Stimulated activated CD8-positive, alpha-beta memory T cell treated with anti-CD3 and anti-CD28 coated beads, Interleukin-2, amount 100 ng/mL, for 48 hours (primary cell): ENCODE measurements around the gene CNTRL.

ENCODE experiments used
- DNase-seq, 2 donors: peaks; one replicate each; pipeline ENCODE4 v3.0.0-alpha.2; 2020; ENCODE audit warnings: low read depth in 2 of 2

The CNTRL gene

DNA sequence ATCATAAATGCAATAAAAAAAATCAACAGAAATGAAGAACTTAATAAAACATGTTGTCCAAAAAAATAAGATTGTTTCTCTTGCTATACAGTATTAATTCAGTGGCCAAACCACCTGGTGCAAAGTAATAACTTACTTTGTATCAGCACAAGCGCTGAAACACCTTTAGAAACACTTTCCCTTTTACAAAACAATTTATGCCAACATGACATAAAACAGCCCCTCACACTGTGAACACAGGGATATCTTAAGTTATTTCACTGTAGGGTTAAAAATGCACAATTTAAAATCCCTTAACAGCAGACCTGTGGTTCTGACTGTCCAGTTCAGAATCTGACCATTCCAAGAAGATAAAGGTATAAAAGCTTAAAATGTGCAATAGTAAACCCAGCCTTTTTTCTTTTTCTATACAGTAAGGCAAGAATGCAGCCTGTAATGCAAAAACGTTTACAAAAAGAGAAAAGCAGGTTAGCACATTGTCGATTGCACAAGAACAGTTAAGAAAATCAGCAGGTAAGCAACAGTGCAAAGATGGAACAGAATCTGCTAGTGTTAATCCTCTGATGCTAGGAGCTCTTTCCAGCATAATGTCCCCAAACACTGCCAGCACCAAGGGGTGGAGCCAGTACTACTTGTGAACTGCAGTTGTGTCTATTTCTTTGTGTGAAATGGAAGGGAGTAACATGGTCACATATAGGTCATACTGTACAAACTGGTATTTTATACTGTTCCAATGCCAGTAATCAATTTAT is 105.4 kb downstream of the CNTRL start:
- no peak for DNase-seq

DNA sequence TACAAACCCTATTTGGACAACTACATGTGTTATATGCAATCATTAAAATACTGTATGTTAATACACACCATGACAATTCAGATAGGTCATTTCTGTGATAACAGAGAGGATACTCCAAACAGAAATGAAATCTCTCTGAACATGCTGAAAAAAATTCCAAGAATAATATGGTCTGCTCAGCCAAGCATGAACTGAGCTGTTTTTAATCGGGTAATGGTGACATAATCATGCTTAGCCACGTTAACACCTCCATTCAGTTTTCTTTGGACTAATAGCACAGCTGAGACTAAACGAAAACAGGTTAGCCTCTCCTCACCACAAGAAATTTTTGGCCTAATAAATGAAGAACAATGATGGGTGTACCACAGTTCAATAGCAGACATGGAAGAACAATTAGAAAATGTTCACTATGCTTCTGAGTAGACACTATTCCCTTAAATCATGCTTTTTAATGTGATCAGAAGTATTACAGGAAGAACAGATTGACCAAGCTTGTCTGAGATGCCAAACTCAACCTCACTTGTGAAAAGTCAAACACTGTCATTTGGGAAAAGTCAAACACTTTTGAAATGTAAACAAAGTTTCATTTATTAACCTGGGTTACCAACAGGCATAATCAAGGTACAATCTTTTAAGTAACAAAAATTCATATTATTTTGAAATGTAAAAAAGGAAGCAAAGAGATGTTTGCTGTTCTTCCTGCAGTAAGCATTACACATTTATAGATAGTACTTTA is 107.5 kb downstream of the CNTRL start:
- DNase-seq, result no peak

DNA sequence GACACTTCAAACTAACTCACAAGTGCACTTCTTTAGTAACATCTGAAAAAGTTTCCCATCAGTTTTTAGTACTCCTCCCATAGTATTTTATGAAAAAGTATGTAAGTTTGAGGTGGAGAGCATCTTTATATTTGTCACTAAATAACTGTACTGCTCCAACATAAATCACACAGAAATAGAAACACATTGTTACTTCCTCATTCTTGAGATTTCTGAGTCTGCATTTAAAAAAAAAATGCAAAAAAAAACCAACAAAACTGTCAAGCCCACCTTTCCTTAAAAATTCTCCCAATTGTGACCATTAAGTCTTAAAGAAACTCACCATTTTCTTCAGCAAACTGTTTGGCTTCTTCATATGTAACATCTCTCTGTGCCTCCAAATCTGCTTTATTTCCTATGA is 108.2 kb downstream of the CNTRL start:
- no peak for DNase-seq

DNA sequence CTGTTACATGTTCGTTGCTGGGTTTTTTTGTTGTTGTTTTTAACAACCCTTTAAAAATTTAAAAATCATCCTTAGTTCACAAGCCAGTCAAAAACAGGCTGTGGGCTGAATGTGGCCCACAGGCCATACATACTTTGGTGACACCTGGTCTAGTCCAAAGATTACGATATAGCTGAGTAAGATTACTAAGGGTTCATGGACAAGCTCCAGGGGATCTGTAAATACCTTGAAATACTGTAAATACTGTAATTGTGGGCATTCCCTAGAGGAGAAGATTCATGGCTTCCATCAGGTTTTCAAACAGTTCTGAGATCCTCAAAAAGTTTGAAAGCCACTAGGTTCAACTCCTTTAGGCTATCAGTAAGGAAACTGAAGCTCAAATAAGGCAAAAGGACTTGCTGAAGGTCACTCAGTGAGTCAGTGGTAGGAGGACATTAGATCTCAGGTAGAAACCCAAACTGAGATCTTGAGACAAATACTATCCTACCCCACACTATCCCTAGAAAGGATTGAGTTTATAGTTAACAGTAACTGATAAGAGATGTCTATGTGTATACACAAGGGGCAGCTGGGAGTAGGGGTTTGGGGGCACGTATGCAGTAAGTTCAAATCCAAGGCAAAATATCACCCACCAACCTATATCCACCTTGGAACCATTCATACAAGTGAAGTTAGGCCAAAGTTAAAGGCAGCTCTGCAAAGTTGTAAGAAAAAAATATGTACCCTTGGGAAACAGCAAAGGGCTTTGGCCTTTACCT is 109.1 kb downstream of the CNTRL start:
- no peak for DNase-seq

DNA sequence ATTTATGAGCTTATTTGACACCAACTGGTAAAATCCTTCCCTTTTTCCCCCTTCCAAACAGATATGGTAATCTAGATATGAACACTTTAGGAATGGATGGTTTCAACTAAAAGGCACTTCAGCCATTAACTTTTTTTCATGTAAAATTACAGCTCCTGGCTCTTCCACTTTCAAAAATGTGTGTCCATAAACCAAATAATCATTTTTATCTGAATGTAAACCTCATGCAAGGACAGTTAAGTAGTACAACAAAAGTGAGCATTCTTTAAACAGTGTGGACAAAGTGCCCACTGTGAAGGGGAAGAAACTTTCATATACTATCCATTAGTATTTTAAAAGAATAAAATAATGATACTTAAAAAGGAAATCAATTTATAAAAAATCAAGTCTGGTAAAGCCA is 109.7 kb downstream of the CNTRL start:
- no peak for DNase-seq

DNA sequence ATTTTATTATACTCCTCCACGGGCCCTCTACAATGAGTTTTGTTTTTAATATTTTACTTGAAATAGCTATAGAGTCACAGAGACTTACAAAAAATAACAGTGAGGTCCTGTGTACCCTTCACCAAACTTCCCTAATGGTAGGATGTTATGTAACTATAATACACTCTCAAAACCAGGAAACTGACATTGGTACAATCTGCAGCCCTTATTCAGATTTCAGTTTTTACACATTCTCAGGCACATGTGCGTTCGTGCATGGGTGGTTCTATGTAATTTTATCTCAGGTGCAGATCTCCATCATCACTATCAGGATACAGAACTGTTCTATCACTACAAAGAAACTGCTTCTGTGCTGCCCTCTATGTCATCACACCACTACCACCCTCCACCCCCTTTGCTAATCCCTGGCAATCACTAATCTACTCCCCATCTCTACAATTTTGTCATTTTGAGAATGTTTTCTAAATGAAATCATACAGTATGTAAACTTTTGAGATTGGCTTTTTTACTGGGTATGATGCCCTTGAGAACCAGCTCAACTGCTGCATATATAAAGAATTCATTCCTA is 110.5 kb downstream of the CNTRL start:
- no peak for DNase-seq

DNA sequence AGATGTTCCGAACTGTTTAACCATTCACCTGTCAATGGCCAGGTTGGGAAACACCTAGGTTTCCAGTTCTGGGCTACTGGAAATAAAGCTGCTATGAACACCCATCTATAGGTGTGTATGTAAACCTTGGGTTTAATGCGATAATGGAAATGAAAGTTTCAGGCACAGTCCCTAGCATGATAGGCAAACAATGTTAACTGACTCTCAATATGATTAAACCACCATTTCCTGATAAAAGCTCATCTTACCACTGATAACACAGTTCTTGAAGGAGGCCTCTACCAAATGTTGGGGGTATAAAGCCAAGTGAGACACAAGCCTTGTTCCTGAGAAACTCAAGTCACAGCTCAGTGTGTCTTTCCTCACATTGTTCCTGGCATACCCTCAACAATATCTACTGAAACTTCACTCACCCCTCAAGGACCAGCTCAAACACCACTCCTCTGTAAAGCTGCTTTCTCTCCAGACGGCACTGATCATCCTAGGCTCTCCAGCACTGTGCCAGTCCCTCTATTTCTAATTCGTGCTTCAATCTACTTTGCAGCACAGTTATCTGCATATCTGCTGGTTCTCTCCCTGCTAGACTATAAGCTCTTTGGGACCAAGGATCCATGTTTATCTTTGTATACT is 111.1 kb downstream of the CNTRL start:
- no peak for DNase-seq

DNA sequence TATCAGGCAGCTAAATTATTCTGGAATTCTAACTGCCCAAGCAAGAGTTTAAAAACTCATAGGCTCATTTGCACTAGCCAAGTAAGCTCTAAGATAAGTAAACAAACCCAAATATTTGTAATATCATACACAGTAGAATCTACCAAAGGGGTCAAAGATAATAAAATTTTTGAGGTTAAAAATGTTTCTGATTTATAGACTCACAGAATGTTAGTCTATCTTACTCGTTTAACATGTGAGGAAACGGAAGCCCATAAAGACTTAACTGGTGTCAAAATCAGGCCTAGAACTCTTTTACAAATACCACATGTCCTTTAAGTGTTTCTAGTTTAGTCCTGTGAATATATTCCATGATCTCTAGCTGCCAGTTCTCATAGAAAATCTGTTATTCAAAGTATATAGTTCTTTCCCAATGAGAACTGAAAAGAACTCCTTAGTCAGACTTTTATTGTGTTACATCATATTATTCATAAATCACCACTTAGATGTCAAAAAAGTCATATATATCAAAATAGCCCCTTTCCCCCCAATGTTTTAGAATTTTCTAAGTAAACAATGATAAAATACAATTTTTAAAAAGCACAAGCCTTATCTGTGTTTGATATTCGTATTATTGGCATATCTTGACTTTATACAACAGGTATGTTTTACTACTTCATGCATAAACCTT is 113.0 kb downstream of the CNTRL start:
- no peak for DNase-seq

DNA sequence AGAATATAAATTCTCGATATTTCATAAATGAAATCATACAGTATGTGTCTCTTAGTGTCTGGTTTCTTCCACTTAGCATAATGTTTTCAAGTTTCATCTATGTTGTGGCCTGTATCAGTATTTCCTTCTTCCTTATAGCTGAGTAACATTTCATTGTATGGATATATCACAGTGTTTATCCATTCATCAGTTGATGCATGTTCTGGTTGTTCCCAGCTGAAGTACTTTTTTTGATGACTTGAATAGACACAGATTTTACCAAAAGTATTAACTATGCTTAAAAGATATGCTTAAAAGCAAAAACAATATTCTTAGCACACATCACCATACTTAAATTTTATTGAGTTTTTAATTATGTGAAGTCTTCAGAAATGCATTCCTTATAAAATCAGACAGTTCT is 114.3 kb downstream of the CNTRL start:
- DNase-seq, result no peak

DNA sequence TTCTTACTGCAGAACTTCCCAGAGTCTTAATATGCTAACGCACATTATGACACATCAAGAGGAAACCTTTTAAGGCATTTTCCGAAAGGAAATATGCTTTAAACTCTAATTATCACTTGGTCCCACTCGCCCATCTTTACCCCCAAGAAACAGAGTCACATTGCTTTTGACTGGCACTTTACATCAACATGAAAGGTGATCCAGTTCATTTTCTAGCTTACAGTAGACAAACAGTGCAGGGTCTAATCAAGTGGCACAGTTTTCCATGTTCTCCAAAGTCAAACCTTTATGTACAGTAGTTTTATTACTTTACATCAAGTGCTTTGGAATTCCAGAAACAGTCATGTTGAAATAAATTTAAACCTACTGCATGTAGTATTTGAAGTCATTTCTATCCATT is 114.9 kb downstream of the CNTRL start:
- no peak for DNase-seq

DNA sequence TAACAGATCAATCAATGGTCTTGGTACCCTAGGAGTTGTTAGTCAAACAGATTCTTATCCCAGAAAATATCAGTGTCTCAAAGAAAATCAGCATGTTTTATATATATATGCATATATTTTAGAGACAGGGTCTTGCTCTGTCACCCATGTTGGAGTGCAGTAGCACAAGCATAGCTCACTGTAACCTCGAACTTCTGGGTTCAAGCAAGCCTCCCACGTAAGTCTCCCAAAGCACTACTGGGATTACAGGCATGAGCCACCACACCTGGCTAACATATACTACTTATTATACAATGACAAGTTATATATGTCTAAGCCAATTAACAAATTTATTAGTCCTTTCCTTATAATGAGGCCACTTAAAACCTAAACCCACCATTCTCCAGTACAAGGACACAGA is 116.5 kb downstream of the CNTRL start:
- DNase-seq, result no peak

DNA sequence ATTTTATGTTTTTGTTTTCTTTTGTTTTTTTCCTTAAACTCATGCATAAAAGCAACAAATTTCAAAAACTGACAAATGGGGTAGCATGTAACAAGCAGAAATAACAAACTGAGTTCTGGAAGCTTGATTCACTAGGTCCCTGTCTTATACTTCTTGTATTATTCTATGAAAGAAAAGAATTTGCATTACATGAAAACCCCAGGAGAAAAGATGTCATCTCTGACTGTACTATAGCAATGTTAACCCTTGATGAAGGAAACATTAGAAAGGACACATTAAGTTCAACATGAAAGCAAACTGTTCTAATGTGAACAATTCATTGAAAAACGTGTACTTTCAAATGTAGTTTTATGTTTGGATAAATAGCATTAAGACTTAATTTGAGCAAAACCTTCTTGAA is 117.8 kb downstream of the CNTRL start:
- no peak for DNase-seq

DNA sequence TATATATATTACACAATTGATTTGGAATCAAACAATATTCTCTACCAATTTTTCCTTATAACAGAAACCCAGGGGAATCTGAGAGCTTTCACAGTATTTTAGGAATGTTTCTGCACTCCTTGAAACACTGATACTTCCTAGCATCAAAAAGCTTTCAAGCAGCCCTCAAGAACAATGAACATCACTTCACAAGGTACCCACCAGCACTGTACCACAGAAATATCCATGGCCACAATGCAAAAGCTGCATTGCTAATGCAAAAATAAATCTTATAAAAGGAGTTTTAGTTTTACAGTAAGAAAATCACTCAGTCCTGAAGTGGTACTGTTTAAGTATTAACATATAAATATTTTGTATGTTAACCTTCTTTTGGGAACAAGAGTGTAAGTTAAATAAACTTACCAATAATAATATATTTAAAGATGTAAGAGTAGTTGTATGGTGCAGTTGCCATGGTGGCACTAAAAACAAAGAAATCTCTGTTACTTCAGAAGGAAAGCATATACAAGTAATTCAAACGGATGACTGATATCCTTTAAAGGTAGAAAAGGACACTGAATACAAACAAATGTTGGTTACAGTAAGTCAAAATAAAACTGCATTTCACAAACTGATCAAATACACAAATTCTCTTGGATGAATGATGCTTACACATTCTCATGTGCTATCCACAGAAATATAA is 118.3 kb downstream of the CNTRL start:
- no peak for DNase-seq

DNA sequence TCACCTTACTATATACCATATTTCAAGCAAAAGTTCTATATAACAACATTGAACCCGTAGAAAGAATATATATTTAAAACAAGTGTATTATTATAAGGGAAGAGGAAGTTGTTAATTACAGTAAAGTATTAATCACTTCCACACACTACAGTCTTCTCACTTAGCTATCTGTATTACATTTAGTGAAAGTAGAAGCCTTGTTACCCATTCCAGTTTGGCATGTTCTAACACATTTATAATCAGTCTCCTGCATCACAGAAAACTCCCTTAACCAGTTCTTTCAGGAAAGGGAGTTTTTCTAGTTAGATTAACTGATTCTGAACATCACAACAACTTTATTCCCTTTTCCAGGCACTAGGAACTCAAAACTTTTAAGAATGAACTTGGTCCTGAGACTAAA is 120.0 kb downstream of the CNTRL start:
- DNase-seq, result no peak

DNA sequence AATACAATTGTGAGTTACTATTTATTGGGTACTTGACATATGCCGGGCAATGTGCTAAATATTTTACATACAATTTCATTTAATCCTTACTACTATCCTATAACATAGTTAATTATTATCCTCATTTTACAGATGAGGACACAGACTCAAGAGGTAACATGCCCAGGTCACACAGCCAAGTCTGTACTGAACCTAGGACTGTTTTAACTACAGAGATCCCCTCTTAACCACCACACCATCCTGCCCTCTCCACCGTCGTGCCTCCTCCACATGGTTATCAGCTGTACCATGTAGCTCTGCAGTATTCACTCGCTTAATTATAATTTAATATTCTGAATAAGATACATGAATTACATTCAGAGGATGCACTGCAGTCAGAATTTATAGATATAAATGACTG is 121.6 kb downstream of the CNTRL start:
- no peak for DNase-seq

DNA sequence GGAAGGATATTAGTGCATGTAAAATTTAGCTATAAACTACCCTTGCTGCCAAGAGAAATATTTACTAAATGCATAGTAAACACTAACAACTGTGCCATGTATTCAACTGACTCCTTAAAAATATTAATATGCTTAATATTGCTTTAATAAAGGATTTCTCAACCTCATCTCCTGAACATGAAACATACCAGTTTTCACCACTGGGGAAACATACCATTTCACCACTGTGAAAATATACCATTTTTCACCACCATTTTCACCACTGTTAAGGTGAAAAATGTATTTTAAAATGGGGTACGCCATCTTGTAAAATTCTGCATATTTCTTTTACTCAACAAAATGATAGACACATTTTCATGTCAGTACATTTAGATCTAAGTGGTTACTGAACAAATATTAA is 122.4 kb downstream of the CNTRL start:
- DNase-seq, result no peak

DNA sequence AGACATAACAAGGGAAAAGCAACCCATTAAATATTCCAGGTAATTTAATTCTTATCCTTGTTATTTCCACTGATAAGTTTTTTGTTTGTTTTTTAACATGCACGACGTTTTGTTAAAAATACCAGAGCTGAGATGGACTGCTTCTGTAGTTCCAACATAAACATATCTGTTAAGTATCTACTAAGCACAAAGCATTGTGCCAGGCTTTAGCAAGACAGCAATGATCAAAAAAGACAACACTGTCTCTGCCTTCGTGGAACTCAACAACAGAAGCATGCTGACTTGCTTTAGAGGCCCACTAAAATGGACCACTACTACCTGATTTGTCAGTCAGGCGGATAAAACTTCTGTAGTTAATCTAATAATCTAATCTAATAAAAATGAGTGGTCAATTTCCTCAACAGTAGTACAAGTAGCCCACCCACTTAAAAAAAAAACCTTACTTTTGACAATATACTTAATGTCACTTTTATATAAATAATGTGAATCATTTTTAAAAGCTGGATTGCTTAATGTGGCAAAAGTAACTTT is 123.8 kb downstream of the CNTRL start:
- DNase-seq, result no peak

DNA sequence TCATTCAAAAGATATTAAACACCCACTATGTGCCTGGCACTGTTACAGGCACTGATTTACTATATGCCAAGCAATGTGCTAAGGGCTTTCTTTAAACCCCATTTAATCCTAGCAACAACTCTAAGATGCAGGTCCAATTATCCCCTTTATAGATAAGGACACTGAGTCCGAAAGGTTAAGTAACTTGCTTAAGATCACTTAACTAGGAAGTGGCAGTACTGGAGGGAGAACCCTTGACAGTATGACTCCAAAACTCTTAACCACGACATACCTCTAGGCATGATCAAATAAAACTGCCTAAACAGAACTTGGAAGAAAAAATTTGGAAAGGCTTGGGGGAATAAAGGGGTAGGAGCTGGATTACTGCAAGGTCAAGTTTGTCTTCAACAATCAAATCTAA is 125.2 kb downstream of the CNTRL start:
- DNase-seq, result no peak

DNA sequence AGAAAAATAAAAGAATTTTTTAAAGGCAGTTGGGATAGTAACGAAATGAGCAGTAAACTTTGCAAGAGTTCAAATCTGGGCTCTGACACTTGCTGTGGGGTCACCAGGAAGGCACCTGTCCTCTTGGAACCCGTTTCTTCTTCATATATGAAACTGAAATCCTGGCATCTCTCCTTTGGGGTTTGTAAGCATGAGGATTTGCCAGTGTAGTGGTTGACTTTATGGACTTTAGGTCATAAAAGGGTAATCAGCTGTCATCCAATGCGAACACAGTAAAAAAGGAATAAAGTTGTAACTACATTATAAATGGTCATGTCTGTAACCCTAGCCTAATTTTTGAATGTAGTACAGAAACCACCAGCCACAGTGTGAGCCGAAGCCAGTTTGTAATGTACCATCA is 125.6 kb downstream of the CNTRL start:
- DNase-seq, result no peak

DNA sequence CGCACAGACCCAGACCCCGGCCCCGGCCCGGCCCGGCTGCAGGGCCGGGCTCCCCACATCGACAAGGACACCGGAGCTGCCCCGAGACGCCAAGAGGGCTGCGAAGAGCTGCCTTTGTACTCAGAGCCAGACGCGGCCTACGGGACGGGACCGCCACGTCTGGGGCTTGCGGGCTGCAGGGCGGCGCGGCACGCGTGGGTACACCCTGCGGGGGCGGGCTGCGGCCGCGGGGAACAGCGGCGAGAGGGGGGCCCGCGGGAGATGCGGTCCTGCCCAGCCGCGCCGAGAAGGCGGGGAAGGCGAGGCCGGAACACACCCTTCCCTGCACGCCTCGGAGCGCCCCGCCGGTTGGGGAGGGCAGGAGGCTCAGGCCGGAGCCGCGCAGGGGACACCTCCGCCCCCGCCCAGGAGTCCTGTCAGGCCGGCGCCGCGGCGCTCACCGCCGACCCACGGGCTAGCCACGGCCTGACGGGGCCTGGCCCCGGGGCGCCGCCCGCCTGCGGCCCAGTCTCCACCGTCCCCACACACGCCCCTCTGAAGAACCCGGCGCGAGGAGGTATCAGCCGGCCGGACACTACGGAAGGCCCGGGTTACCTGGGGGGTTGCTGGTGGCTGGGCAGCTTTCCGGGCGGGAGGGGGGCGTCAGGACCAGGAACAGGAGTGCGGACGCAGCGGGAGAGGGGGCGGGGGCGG is 126.4 kb downstream of the CNTRL start:
- DNase-seq, result peak; percentile 13 to 31
